HG03045 (cell line): ENCODE results near the gene SLC2A6.
"Not testable (repeated sequence)": the region's sequence is repeated elsewhere in the genome, so short reads cannot be mapped to it uniquely, and the experiment has no call there.

Experiments used
- ATAC-seq: cut with Tn5 transposase; IDR thresholded peaks from one replicate; pipeline ENCODE4 v1.9.1; 2021; ENCODE audit warnings: mild to moderate bottlenecking, moderate library complexity; ENCODE audit not compliant: unreplicated experiment

SLC2A6 gene

GRCh38 chr9:133463234-133463863 lies 15.6 kb downstream of the SLC2A6 start:
- no peak for ATAC-seq

DNA sequence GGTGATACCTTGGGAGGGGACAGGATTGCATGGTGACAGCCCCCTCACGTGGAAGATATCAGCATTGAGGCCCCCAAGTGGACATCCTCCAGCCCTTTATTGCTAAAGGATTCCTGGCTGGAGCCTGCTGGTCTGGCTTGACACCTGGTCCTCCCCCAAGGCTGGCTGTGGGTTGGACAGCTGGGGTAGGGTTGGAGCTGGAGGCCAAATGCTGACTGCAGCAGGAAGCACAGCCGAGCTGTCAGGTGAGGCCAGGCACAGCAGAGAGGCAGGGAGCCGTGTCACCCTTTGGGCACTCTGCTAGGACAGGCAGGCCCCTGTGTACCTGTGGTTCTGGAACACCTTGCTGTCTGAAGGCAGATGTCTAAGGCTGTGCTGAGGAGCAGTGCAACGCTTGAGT lies 16.9 kb downstream of the SLC2A6 start:
- ATAC-seq = no peak

DNA sequence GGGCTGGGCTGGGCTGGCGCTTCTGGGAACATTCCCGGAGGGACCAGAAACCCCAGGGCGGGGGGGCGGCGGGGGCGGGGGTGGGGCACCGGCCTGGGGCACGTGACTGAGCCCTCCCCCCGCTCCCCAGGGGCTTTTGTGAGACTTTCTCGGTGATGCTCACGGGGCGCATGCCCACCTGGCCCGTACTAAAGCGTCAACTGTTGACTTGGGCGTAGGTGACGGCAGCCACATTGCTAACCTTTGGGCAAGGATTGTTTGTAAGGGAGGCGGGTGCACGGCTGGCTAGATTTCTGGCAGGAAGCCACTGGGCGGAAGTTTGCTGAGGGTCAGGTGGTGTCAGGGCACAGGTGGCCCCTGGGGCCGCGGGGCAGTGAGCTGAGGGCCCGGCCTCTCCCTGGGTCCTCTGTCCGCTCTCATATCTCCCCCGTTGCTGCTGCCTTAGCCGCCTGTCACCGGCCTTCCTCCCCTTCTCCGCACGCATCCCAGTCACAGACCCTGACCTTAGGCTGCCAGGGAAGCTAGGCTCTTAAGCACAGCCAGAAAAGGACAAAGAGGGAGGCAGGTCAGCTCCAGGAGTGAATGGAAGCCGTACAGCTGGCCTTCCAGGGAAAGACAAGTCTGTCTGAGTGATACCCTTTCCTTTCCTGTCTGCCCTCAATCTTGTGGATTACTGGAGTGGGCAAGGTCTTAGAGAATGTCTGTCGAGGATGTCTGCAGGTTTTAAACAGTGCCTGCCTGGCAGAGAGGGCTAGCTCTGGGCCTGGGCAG lies 18.3 kb downstream of the SLC2A6 start:
- peak; percentile 16 for ATAC-seq

DNA sequence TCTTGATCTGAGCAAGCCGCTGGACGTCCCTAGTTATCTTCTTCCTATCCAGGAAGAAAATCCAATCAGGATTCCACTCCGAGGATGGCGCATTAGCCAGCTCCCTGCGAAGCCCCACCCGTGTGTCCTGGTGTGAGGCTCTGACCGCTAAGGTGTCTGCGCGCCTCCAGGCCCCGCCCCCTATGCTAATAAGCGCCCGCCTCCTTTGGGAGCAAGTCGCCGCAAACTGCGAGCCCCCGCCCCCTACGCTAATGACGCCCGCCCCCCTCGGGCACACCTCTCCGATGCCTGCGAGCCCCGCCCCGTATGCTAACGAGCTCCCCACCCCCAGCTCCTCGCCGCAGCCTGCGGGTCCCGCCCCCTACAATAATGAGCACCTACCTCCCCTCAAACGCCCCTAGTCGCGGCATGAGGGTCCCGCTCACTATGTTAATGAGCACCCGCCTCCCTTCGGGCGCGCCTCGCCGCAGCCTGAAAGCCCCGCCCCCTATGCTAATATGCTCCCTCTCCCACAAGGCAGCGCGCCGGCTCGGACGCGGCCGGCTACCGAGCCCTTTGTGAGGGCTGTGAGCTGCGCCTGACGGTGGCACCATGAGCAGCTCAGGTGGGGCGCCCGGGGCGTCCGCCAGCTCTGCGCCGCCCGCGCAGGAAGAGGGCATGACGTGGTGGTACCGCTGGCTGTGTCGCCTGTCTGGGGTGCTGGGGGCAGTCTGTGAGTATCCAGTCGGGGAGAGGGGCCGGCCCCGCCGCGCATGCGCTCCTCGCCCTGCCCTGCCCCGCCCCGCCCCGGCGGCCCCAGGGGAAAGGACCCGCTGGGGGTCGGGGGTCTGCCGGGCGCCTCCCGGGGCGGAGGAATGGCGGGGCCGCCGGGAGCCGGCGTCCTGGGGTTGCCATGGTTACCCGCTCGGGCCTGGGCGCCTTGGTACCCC lies 19.2 kb downstream of the SLC2A6 start, which contains the start of gene CACFD1:
TSS of gene CACFD1 (plus strand) at position 503 of the 929 bp plus-strand sequence. CDS start at position 592, 89 bp downstream.
- ATAC-seq = peak; percentile 73

GRCh38 chr9:133458643-133459312 lies 20.1 kb downstream of the SLC2A6 start:
- no peak for ATAC-seq

GRCh38 chr9:133457748-133458147 lies 21.2 kb downstream of the SLC2A6 start:
- ATAC-seq = no peak

DNA sequence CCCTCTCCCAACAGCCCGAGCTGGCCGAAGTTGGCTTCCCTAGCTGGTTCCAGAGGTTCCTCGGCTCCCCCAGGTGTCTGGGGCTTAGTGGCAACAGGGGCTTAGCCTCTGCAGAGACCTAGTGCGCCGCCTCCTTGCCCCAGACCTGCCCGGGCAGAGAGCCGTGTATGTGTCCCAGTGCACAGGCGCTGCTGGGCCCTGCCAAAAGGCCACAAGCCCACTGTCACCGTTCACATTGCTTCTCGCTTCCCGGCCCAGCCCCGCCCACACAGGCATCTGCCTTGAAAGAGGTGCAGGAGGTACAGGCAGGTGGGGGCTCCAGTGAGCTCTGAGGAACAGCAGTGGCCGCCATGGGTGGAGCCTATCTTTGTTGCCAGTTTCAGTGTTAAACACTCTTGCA lies 21.7 kb downstream of the SLC2A6 start:
- no peak for ATAC-seq

GRCh38 chr9:133456409-133456808 lies 22.5 kb downstream of the SLC2A6 start:
- ATAC-seq = no peak

DNA sequence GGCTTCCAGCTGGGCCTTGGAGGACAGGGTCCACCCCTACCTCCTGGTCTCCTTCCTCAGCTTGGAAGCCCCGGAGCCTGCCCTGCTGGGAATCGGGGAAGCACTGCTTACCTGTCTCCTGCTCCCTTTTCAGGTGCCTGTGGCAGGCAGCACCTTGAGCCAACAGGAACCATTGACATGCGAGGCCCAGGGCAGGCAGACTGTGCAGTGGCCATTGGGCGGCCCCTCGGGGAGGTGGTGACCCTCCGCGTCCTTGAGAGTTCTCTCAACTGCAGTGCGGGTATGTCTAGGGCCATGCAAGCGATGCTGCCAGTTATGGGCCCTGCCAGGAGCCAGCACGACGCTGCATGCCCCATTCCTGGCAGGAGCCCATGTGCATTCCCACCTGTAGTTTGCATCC lies 23.0 kb downstream of the SLC2A6 start:
- ATAC-seq = no peak

- no peak for ATAC-seq
Observed at GRCh38 chr9:133454943-133455673, 23.8 kb downstream of the SLC2A6 start.

DNA sequence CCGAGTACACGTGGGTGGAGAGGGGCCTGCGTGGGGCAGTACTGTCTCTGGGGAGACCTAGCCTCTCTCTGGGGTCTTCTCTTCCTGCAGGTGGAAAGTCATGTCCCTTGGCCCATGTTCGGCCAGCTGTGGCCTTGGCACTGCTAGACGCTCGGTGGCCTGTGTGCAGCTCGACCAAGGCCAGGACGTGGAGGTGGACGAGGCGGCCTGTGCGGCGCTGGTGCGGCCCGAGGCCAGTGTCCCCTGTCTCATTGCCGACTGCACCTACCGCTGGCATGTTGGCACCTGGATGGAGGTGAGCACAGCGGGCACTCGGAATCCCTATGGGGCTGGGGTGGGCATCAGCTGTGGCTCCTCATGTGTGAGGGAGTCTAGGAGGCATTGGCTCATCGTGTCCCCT lies 24.6 kb downstream of the SLC2A6 start:
- ATAC-seq = no peak

DNA sequence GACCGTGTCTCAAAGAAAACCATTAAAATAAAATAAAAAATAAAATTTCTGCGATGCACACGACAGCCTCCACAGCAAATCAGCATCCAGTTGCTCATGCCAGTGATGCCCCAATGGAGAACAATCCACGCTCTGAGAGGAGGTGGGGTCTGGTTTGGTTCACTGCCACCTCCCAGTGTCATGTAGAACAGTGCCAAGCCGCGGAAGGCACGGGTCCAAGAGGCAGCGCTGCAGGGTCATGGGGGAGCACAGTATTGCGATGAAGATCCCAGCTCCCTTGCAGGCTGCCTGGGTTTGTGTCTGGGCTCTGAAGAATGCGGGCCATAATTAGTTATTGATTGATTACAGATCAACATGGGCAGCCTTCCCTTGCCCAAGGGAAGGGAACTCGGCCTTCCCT lies 25.2 kb downstream of the SLC2A6 start:
- ATAC-seq = no peak

DNA sequence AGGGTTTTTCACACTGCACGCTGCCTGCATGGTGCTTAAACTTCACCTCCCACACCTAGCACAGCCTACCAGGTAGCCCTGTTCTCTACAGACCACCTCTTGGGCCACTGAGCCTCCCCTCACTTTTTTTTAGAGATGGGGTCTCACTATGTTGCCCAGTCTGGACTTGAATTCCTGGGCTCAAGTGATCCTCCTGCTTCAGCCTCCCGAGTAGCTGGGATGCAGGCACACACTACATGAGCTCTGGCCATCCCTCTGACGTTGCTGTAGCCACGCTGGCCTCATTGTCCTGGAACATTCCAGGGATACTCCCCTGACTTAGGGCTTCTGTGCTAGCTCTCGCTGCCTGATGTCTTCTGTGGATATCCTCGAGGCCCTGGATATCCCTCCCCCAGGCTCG lies 26.3 kb downstream of the SLC2A6 start:
- no peak for ATAC-seq

DNA sequence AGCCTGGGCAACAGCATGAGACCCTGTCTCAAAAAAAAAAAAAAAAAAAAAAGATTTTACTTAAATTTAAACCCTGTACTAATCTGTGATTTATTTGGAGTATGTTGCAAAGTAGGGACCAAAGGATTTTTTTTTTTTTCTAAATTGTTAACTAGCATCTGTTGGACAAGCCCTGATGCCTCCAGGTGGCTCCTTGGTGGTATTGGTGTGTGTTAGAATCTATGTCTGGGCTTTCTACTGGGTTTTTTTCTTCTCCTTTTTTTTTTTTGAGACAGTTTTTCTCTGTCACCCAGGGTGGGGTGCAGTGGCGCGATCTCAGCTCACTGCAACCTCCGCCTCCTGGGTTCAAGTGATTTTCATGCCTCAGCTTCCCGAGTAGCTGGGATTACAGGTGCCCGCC lies 27.0 kb downstream of the SLC2A6 start:
- not testable (repeated sequence) for ATAC-seq

DNA sequence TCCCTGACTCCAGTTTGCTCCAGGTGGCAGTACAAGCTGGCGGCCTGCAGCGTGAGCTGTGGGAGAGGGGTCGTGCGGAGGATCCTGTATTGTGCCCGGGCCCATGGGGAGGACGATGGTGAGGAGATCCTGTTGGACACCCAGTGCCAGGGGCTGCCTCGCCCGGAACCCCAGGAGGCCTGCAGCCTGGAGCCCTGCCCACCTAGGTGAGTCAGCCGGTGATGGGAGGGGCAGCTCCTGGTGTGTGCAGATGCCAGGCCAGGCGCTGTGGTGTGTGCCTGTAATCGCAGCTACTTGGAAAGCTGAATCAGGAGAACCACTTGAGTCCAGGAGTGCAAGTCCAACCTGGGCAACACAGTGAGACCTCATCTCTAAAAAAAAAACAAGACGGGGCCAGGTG lies 29.1 kb downstream of the SLC2A6 start:
- no peak for ATAC-seq

DNA sequence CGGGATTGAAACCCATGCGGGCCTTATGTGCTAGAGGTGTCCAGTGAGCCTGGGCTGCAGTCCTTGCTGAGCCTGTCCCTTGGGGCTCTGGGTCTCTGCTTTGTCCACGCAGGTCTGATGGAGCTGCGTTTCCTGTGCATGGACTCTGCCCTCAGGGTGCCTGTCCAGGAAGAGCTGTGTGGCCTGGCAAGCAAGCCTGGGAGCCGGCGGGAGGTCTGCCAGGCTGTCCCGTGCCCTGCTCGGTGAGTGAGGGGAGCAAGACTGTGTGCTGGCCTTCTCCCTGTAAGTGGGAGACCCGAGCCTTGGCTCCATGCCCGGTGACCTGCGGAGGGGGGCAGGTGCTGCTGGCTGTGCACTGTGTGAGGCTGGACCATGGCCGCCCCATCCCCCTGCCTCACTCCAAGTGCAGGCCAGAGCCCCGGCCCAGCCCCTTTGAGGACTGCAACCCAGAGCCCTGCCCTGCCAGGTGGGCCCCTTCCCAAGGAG lies 30.4 kb downstream of the SLC2A6 start:
- no peak for ATAC-seq

DNA sequence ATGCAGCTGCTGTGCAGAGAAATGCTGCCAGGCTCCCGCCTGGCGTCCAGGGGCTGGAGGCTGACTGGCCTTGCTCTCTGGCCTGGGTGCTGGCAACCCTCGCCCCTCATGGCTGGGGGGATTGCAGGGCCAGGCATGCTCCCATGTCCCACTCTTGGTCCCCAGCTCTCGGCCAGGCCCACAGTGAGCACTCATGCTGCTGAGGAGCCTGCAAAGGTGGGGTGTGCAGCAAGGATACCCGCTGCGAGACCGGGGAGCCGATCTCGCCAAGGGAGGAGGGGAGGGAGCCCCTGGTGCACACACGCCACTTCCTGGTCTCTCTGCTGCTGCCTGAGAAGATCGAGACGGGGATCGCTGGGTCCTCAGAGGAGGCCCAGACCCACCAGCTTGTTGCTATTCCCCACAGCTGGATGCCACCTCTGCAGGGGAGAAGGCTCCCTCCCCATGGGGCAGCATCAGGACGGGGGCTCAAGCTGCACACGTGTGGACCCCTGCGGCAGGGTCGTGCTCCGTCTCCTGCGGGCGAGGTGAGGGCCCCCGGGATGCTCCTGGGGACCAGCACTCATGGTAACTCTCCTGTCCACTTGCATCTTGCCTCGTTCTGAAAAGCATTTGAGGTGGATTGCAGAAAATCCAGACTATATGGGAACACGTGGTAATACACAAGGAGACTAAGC lies 33.5 kb downstream of the SLC2A6 start:
- no peak for ATAC-seq

GRCh38 chr9:133443982-133444381 lies 34.9 kb downstream of the SLC2A6 start:
- no peak for ATAC-seq

GRCh38 chr9:133443248-133443647 lies 35.7 kb downstream of the SLC2A6 start:
- ATAC-seq = no peak
